GM06990 (cell line): Measurements from ENCODE around the gene HAUS7.

Source experiments
- DNase-seq: peaks from one replicate; pipeline ENCODE4 v3.0.0-alpha.2; 2011; ENCODE audit not compliant: insufficient read length; ENCODE audit errors: extremely low read depth
- H3K27me3 ChIP-seq: replicated peaks from 2 replicates; pipeline ENCODE4 v1.6.0; 2011; ENCODE audit warnings: low read length; ENCODE audit not compliant: control insufficient read depth, insufficient read depth
- H3K36me3 ChIP-seq: 2 replicates; pipeline ENCODE4 v1.5.1; 2011; ENCODE audit warnings: low read length; ENCODE audit not compliant: control insufficient read depth, insufficient read depth
- H3K4me3 ChIP-seq: replicated peaks from 2 replicates; pipeline ENCODE4 v1.5.1; 2011; ENCODE audit warnings: low read depth, mild to moderate bottlenecking, control low read depth, low read length
- TF ChIP-seq, protein P1 (sequence below): IDR thresholded peaks from 2 replicates; pipeline ENCODE4 v1.5.1; 2011; ENCODE audit warnings: low read length, control low read depth, mild to moderate bottlenecking, inconsistent platforms; ENCODE audit not compliant: insufficient read depth, poor library complexity, severe bottlenecking

HAUS7 gene

DNA sequence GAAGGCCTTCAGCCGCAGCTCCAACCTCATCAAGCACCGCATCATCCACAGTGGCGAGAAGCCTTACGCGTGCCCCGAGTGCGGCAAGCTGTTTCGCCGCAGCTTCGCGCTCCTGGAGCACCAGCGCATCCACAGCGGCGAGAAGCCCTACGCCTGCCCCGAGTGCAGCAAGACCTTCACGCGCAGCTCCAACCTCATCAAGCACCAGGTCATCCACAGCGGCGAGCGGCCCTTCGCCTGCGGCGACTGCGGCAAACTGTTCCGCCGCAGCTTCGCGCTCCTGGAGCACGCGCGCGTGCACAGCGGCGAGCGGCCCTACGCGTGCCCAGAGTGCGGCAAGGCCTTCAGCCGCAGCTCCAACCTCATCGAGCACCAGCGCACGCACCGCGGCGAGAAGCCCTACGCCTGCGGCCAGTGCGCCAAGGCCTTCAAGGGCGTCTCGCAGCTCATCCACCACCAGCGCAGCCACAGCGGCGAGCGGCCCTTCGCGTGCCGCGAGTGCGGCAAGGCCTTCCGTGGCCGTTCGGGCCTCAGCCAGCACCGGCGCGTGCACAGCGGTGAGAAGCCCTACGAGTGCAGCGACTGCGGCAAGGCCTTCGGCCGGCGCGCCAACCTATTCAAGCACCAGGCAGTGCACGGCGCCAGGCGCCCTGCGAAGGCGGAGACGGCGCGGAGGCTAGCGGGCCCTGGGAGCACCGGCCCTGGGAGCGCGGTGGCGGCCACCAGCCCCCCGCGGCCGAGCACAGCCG is 49.4 kb downstream of the HAUS7 start:
- TF ChIP-seq, protein P1, sequence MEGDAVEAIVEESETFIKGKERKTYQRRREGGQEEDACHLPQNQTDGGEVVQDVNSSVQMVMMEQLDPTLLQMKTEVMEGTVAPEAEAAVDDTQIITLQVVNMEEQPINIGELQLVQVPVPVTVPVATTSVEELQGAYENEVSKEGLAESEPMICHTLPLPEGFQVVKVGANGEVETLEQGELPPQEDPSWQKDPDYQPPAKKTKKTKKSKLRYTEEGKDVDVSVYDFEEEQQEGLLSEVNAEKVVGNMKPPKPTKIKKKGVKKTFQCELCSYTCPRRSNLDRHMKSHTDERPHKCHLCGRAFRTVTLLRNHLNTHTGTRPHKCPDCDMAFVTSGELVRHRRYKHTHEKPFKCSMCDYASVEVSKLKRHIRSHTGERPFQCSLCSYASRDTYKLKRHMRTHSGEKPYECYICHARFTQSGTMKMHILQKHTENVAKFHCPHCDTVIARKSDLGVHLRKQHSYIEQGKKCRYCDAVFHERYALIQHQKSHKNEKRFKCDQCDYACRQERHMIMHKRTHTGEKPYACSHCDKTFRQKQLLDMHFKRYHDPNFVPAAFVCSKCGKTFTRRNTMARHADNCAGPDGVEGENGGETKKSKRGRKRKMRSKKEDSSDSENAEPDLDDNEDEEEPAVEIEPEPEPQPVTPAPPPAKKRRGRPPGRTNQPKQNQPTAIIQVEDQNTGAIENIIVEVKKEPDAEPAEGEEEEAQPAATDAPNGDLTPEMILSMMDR = no peak
- Histone ChIP-seq H3K27me3 (no peaks in the 10 kb centered on the region), H3K36me3 (no peaks in the 10 kb centered on the region; the same call in none of the 2 replicates), H3K4me3 (no peak overlapping the region)
- no peak for DNase-seq

DNA sequence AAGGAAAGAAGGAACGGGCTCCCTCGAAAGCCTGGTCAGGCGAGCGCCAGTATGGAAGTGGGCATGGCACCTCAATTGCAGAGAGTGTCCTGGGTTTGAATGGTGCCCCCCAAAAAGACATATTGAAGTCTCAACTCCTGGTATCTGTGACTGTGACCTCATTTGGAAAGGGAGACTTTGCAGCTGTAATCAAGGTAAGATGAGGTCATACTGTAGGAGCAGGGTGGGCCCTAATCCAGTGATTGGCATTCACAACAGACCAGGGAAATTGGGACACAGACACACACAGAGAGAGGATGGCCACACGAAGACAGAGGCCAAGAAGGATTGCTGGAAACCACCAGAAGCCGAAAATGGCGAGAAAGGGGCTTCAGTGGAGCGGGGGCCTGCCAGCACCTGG is 52.7 kb downstream of the HAUS7 start:
- TF ChIP-seq, protein P1 = no peak
- no peak for DNase-seq
- Histone ChIP-seq H3K4me3 (no peak overlapping the region), H3K27me3 (no peaks in the 10 kb centered on the region), H3K36me3 (no peaks in the 10 kb centered on the region; the same call in none of the 2 replicates)

- Histone ChIP-seq H3K36me3 (no peaks in the 10 kb centered on the region; the same call in none of the 2 replicates), H3K27me3 (no peaks in the 10 kb centered on the region), H3K4me3 (no peak overlapping the region)
- DNase-seq = no peak
- TF ChIP-seq, protein P1 = no peak
These were observed 53.5 kb downstream of the HAUS7 start for GRCh38 chrX:153416781-153417450.

GRCh38 chrX:153414856-153415510 is 55.4 kb downstream of the HAUS7 start:
- DNase-seq = no peak
- Histone ChIP-seq H3K36me3 (no peaks in the 10 kb centered on the region), H3K27me3 (no peaks in the 10 kb centered on the region), H3K4me3 (no peak overlapping the region)
- TF ChIP-seq, protein P1 = no peak

DNA sequence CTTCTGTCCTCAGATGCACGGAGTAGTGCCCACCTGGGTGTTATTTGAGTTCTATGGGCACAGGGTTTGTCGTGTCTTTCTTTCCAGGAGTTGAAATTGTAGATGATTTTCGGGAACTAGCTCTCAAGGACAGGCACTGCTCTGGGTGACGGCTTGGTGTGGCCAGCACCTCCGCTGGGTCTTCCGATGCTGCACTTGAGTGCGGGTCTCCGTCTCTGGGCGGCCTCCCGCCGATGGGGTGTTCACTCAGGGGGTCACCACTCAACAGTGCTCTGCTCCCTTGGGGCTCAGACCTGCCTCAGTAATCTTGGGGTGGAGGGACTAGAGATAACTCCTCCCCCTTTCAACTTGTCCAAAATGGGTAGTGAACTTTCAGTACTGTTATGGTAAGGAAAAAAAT is 56.6 kb downstream of the HAUS7 start:
- Histone ChIP-seq H3K36me3 (no peaks in the 10 kb centered on the region), H3K4me3 (no peak overlapping the region), H3K27me3 (no peaks in the 10 kb centered on the region)
- no peak for DNase-seq
- TF ChIP-seq, protein P1 = no peak
